HG03066 (cell line): ENCODE measurements around the gene PACS1.
"Not testable (repeated sequence)": the region's sequence is repeated elsewhere in the genome, so short reads cannot be mapped to it uniquely, and the experiment has no call there.

Experiments used
- ATAC-seq: cut with Tn5 transposase; IDR thresholded peaks from one replicate; pipeline ENCODE4 v1.9.1; 2021; ENCODE audit warnings: low read depth; ENCODE audit not compliant: unreplicated experiment

PACS1 gene

DNA sequence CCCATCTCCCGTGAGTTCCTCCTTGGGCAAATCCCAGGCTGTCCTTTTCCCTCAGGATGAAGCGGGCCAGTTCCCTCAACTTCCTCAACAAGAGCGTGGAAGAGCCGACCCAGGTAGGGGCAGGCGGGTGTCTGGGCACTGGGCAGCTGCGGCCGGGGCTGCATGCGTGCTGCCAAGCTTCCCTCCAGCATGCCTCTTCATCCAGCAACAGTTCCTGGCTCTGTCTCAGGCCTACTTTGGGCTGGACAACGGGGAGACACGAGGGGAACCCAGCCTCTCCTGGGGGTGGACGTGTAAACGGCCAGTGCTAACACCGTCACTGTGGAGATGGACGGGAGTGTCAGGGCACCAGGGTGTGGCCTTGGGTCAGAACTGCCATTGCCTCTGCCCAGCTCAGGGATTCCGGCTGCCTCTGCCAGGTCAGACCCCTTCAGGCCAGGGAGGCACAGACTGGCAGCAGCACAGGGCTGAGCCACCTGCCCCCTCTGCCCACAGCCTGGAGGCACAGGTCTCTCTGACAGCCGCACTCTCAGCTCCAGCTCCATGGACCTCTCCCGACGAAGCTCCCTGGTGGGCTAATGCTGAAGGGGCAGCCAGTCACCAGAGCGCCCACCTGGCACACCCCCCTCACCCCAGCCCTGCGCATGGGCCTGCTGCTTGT lies 196.4 kb downstream of the PACS1 start:
- ATAC-seq: no peak

DNA sequence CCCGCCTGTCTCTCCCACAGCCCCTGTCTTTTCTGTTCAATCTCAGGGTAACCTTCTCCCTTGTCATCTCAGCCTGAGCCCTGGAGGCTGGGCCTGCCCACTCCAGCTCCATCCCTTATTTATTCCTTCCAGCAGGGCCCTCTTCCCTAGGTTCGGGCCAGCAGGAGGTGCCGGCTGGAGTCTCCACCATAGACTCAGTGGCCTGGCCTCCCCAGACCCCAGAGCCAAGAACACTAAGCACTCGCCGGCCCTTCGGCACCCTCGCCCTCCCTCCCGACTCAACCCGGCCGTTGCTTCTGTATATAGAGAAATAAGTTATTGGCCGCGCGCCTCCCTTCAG lies 196.9 kb downstream of the PACS1 start:
- ATAC-seq: no peak

DNA sequence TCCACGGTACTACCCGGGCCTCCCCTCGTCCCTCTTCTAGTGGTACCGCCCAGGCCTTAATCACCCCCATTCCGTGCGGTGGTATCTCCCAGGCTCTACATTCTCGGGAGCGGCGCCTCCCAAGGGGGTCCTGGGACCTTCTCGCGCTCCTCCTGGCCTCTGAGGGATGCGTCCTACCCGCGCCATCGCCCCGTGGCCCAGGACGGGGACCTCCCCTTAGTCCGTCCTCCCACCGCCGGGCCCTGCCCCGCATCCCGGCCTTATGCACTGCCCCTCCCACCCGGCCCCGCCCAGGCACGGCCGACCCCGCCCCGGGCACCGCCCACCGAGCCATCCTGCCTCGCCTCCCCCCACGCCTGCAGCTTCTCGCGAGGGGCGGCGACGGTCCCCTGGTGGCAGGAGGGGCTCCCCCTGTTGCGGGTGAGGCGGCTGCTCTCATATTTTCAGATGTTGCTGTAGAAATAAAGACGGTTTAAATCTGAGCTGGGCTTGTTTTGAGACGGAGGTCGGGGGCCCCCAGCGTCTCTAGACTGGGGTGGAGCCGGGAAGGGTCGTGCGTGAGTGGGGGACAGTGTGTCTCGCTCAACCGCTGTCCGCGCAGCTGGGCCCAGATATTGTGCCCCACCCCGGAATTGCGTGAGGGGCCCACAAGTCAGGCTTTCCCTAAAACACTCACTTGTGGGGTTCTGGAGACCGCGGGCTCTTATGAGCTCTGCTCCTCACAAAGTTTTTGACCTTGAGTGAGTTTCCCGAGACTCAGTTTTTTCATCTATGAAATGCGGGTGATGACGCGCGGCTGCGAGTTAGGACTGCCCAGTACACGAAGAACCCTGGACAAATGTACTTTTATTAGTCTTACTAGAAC lies 197.5 kb downstream of the PACS1 start:
- ATAC-seq: peak; percentile 45

DNA sequence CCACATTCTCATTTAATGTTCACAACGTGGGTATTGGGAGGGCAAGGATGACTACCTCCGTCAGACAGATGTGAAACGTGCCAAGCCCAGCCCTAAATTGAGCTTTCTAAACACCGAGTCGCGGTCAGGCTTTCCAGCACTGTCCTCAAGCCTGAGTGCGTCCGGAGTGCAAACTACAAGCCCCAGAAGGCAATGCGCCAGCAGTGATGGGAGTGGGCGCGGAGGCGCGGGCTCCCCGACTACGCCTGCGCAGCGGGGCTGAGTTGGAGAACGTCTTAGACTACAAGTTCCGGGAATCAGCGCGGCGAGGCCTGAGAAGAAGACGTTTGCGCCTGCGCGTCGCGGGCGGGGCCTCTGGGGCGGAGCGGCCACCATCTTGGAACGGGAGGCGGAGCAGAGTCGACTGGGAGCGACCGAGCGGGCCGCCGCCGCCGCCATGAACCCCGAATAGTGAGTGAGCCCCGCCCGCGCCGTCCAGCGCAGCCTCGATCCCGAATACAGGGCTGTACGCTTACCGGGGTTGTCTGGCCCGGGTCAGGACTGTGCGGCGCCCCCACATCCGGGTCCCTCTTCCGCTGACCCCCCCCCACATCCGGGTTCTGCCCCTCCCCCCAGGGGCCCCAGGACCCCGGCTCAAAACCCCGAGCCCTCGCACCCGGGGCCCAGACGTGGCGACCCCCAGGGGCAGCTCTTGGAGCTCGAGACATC lies 198.3 kb downstream of the PACS1 start, which contains the start of gene RAB1B:
Gene RAB1B, plus strand, starts transcription at position 396 of the 708 bp plus-strand sequence. Its CDS starts 41 bp downstream, at position 437.
- ATAC-seq: peak; percentile 69

DNA sequence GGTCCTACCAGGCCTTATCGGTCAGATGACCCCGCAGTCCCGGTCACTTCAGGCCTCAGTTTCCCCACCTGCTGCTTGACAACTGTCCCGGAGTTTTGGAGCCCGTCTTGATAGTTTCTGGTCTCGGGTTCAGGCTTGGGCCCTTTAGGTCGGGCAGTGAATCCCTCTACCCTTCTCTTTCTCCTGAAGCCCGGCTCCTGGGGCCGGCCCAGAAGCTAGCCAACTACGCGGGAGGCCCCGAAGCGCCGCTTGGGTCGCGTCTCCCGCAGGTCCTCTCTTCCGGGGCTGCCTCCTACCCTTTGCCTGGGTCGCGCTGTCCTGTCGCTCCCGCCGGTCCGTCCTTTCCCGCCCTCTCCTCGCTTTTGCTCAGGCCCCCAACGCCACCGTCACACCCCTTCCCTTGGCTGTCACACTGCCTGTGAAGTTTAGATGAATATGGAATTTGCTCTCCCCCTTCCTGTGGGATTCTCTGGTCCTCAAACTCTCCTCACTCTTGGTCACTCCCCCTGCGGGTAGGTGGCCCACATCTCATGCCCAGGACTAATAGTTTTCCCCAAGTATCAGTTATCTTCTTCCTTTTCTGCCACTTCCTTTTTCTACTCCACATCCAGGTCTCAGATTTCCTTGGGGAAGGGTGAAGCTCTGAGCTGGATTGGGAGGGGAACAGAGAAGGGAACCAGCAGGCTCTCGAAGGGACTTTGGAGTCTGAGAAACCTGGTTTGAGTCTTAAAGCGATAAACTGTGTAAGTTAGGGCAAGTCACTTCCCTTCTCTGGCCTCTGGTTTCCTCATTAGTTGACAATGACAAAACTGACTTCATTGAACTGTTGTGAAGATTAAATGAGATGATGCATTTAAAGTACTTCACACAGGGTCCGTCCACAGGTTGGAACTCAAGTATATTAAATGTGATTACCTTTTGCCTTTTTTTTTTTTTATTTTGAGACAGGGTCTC lies 199.2 kb downstream of the PACS1 start:
- ATAC-seq: no peak

DNA sequence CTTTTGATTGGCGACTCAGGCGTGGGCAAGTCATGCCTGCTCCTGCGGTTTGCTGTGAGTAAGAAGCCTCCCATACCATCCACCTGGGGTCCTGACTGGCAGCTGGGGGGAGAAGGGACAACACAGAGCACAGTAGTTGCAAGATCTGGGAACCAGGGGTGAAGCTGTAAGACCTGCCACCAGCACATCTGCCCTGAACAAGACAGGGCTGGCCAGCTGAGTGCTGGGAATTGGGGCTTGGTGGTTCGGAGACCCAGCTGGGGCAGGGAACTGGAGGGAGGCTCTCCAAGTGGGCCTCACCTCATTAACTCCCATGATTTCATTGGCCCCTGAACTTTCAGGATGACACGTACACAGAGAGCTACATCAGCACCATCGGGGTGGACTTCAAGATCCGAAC lies 201.7 kb downstream of the PACS1 start:
- ATAC-seq: no peak

DNA sequence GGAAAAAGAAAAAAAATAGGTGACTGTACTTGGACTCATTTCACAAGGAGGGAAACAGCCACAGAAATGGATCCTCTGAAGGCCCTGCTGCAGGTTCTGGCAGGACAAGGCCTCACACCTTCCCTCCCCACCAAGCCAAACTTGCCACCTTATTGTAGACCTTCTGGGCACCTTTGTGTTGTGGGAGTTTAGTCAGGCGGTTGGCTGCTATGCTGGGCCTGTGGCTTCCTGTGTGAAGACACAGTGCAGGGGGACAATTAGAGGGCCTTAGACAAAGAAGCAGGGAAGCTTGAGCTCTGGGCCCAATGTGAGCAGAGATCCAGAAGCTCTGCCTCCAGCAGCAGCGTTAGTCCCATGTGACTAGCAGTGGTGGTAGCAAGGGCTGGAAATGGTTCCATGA lies 202.5 kb downstream of the PACS1 start:
- ATAC-seq: no peak

DNA sequence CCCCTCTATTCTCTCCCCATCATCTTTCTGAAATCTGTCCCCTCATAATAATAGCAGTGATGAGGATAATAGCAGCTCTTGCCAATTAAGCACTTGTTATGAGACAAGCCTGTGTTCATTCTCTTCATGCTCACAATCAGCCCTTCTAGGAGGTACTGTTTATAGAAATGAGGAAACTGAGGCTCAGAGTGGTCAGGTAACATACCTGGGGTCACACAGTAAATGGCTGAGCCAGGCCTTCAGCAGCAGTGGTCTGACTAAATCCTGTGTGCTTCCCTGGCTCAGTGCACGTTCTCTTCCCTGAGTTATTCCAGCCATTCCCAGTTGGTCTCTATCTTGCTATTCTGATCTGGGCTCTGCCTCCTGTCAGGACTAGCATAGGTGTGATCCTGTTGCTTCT lies 204.1 kb downstream of the PACS1 start:
- ATAC-seq: no peak

DNA sequence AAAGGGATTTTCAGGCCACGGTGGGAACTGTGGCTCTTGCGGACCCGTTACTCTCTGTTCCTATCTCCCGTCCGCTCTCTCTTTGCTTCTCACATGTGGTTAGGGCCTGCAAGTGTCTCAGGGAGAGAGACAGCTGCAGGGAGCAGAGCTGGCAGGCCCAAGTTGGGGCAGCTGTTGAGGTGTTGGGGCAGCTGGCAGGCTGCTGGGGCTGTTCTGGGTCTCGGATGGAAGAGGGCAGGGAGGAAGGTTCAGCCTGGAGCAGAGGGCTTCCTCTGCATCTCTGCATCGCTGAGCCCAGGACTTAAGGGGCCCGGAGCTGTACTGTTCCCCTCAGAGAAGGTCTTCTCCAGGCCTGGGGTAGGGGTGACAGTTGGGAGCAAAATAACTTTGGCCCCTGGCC lies 205.3 kb downstream of the PACS1 start:
- ATAC-seq: no peak

DNA sequence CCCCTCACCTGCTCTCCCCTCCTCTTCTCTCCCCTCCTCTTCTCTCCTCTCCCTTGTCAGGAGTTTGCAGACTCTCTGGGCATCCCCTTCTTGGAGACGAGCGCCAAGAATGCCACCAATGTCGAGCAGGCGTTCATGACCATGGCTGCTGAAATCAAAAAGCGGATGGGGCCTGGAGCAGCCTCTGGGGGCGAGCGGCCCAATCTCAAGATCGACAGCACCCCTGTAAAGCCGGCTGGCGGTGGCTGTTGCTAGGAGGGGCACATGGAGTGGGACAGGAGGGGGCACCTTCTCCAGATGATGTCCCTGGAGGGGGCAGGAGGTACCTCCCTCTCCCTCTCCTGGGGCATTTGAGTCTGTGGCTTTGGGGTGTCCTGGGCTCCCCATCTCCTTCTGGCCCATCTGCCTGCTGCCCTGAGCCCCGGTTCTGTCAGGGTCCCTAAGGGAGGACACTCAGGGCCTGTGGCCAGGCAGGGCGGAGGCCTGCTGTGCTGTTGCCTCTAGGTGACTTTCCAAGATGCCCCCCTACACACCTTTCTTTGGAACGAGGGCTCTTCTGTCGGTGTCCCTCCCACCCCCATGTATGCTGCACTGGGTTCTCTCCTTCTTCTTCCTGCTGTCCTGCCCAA lies 206.0 kb downstream of the PACS1 start:
- no peak for ATAC-seq

DNA sequence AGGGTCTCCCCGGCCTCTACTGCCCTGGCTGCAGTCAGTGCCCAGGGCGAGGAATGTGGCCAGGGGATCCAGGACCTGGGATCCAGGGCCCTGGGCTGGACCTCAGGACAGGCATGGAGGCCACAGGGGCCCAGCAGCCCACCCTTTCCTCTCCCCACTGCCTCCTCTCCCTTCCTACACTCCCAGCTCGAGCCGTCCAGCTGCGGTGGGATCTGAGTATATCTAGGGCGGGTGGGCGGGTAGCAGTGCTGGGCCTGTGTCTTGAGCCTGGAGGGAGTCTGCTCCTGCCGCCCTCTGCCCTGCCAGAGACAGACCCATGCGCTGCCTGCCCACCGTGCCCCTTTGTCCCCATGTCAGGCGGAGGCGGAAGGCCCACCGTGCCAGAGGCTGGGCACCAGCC lies 206.5 kb downstream of the PACS1 start:
- ATAC-seq: not testable (repeated sequence)

DNA sequence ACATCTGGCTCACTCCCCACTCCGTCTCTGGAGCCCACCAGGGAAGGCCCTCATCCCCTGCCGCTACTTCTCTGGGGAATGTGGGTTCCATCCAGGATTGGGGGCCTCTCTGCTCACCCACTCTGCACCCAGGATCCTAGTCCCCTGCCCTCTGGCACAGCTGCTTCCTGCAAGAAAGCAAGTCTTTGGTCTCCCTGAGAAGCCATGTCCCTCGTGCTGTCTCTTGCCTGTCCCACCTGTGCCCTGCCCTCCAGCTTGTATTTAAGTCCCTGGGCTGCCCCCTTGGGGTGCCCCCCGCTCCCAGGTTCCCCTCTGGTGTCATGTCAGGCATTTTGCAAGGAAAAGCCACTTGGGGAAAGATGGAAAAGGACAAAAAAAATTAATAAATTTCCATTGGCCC lies 207.0 kb downstream of the PACS1 start:
- not testable (repeated sequence) for ATAC-seq

DNA sequence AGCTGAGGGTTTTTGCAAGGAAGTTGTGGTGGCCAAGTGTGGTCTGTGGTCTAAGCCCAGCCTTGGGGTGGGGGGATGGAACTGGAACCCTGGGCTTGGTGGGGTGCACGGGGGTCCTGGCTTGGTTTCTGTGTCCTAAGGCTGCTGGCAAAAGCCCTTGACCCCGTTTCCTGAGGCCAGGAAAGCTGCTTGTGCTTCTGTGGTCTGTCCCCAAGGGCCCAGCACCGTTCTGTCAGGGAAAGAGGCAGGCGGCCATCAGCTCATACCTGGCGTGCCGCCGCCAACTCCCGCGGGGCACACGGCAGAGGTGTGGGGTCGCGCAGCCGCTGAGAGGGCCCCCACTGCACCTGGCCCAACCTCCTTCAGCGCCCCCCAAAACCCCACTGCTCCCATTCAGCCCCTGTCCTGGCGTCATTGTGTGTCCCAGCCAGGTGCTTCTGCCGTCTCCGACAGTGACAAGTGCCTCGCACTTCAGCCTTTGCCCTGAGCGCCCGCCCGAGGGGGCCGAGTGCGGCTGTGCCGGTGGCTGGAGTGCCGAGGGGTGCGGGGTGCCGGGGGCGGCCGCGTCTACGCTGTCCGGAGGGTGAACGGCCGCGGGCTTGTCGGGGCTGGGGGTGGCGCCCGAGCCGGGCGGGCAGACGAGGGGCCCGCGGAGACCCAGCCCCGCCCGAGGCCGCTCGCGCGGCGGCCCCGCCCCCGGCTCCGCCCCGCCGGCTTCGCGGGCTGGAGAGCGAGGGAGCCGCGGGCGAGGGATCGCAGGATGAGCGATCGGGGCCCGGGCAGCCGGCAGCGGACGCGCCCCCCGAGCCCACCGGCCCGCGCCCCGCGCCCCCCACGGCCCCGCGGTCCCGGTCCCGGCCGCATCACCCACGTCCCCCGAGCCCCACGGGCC lies 207.6 kb downstream of the PACS1 start, which contains the start of gene CNIH2:
Gene CNIH2, plus strand, starts transcription at position 705 of the 892 bp plus-strand sequence. CDS start 282 bp downstream, outside the sequence.
- ATAC-seq: no peak

DNA sequence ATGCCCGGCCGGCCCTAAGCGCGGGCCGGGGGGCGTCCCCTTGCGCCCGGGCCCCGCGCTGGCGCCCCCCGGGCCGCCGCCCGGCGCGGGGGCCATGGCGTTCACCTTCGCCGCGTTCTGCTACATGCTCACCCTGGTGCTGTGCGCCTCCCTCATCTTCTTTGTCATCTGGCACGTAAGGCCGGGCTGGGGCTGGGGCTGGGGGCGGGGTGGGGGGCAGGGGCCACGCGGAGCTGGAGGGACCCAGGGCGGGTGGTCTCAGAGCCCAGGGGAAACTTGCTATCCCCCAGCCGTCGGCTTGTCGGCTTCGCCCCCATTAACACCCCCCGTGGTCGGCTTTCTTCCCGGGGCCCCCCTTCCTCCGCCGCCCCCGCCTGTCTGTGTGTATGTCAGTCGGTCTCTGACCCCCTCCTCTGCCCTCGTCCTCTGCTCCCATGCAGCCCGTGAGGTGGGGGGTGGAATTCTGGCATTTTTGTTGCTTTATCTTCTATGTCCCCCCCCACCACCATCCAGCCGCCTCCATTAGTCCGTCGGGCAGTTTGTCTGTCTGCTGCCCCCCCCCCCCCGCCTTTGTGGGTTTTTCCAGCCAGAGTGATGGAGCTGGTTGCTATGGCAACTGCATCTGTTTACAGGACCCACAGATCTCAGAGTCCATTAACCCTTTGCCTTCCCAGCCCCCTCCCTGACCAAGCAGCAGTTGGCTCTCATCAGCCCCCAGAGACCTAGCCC lies 208.5 kb downstream of the PACS1 start:
- no peak for ATAC-seq

DNA sequence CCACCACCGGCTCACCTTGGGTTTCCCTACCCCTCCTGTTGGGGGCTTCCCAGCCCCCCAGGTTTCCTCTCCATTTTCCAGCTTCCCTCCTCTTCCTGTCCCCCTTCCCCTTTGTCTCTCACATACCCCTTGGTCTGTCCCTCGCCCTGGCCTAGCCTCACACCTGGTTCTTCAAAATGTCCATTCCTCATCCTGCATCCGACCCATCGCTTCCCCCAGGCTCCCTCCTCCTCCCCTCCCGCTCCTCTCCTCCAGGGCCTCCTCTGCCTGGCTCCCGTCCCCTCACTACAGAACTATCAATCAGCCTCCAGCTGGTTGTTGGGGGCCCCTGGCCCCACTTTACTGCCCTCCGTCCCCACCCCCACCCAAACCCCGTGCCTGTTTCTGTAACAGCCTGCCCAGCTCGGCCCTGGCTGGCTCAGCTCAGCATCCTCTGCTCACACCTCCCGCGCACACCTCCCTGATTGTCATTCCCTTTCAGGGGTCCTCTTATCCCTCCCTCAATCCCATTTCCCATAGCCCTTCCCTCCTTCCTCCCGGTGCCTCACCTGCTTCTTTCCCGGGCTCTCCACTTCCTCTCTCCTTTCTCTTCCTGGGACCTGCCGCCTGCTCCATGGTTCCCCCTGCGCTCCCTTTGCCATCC lies 209.1 kb downstream of the PACS1 start:
- ATAC-seq: no peak

DNA sequence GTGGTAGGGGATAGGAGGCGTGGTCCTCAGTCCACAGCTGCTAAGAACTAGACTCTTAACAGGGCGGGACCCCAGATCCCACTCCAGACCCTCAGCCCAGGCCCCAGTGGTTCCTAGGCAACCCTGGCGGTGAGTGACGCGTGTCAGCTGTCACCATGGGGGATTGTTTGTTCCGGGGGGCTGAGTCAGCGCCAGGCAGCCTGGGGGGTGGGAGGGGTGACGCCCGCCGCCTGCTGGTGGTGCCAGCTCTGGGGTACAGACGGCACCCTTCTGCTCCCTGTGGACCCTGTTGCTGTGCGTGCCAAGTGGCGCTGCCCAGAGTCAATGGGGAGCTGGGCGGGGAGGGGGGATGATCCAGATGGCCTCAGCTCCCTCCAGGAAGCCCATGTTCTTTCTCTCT lies 210.4 kb downstream of the PACS1 start:
- no peak for ATAC-seq

DNA sequence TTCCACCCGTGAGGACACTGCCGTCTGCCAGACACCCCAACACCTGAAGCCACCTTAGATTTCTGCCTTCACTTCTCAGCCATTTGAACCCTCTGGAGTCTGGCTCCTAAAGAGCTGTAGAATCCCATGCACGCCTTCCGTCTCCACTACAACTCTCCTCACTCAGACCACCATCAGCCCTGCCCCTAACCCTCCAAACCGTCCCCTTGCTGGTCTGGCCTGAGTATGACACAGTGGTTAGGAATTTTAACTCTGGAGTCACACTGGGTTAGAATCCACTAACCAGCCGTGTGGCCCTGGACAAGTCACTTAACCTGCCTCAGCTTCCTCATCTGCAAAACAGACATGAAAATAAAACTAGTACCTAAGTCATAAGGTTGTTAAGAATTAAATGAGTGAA lies 210.9 kb downstream of the PACS1 start:
- ATAC-seq: no peak
